ENCODE results near the gene AQP5. TPM values are rescaled to one million over a fixed set of nuclear protein-coding genes. Genes with fewer than 3 reads are reported as not detected.
"Not testable (repeated sequence)": the region's sequence is repeated elsewhere in the genome, so short reads cannot be mapped to it uniquely, and the experiment has no call there.

The AQP5 gene
- total RNA-seq, 2 experiments from 2014 or later = not detected

DNA sequence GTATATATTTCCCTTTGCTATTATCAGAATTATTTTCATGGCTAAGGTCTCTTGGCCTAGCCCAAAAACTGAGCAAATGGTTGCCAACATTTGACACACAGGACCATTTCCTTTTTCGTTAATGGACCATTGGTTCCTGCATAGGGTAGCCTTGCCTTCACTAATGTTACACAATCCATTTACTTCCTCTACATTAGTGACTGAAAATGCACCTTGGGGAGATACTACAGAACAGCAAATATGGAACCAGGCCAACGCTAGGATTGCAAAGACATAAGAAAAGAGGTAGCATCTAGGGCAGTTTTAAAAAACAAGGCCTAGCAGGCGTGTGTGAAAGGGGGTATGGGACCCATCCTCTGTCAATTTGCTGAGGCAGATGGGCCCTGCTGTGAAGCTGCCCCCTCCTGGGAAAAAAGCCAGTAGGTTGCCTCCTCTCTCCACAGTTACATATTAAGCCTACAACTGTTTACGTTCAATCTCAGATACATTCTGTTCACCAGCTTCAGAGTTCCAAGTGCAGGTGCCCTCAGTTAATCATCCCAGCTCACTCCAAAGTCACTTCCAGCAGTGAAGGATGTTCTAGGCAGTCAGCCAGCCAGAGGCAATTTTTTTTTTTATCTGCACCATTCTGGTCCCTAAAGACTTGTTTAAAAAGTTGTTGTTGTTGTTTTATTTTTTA, 26.1 kb downstream of the AQP5 start:
- H3K4me2 ChIP-seq (ENCODE audit: low read length) = no peak overlapping the region
- DNase-seq (ENCODE audit: low spot score) = no peak
- no peak overlapping the region for H3K27ac ChIP-seq (ENCODE audit: low read depth, low read length, poor library complexity, severe bottlenecking)
- no peaks in the 10 kb centered on the region for H4K20me1 ChIP-seq (ENCODE audit: insufficient read depth, low read length)
- no peak overlapping the region for H3K4me3 ChIP-seq (ENCODE audit: low read depth, low read length, poor library complexity, severe bottlenecking)
- no peaks in the 10 kb centered on the region for H3K9me2 ChIP-seq (ENCODE audit: insufficient read depth, low read length)
- intact Hi-C loops (cut with micrococcal nuclease; ENCODE audit: unreplicated experiment) = no loop called here
- no TSS peak for BruUV-seq (replicated peaks)
- no peak for TF ChIP-seq EZH2phosphoT487 (IDR thresholded peaks at IDR 0.05; ENCODE audit: borderline replicate concordance, low read depth, low read length)
- ChIA-PET POLR2A (interaction anchor here (0.7 kb wide), 1 partner anchor 20 kb away, joined by 3 read pairs; no protein-coding TSS in a partner anchor), CTCF (ENCODE audit: unreplicated experiment) (no interaction called here)
- H3K9me3 ChIP-seq (ENCODE audit: low read length) = no peaks in the 10 kb centered on the region
- H2AFZ ChIP-seq (ENCODE audit: low read length) = no peak overlapping the region
- H3K36me3 ChIP-seq (ENCODE audit: insufficient read depth, low read length) = peaks cover 79% of the 10 kb centered on the region
- no peaks in the 10 kb centered on the region for H3K4me1 ChIP-seq (ENCODE audit: insufficient read depth, low read length, poor library complexity, severe bottlenecking)
- H3K79me2 ChIP-seq (ENCODE audit: insufficient read depth, low read depth, low read length) = no peaks in the 10 kb centered on the region

DNA sequence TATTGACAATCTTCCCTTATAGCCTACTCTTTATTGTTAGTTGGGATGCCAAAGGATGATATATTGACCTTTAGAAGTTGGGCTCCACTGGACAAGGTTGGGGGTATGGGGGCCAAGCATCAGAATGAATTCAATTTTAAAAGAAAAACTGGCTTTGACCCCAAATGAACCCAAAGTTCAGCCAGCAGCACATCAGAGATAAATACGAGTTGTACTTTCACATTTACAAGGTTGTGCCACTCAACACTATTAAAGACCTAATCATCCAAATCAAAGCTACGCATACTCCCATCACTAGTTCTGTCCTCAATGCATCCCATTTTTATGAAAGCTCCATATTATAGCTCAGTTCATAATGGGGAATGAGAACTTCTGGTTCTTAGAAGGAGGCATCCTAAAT, 27.7 kb downstream of the AQP5 start:
- TSS peak; percentile 62 for BruUV-seq (replicated peaks)
- H3K9me3 ChIP-seq (ENCODE audit: low read length); H3K4me2 ChIP-seq (ENCODE audit: low read length); H3K27ac ChIP-seq (ENCODE audit: low read depth, low read length, poor library complexity, severe bottlenecking); H3K79me2 ChIP-seq (ENCODE audit: insufficient read depth, low read depth, low read length); H3K9me2 ChIP-seq (ENCODE audit: insufficient read depth, low read length); H3K4me1 ChIP-seq (ENCODE audit: insufficient read depth, low read length, poor library complexity, severe bottlenecking); CTCF ChIA-PET (ENCODE audit: unreplicated experiment); H4K20me1 ChIP-seq (ENCODE audit: insufficient read depth, low read length); H3K4me3 ChIP-seq (ENCODE audit: low read depth, low read length, poor library complexity, severe bottlenecking); H2AFZ ChIP-seq (ENCODE audit: low read length); intact Hi-C loops (cut with micrococcal nuclease; ENCODE audit: unreplicated experiment); DNase-seq (ENCODE audit: low spot score): not testable (repeated sequence)
- H3K36me3 ChIP-seq (ENCODE audit: insufficient read depth, low read length) = peaks cover 93% of the 10 kb centered on the region
- POLR2A ChIA-PET = interaction anchor here (0.7 kb wide), 1 partner anchor 230 kb away, joined by 3 read pairs; no protein-coding TSS in a partner anchor

DNA sequence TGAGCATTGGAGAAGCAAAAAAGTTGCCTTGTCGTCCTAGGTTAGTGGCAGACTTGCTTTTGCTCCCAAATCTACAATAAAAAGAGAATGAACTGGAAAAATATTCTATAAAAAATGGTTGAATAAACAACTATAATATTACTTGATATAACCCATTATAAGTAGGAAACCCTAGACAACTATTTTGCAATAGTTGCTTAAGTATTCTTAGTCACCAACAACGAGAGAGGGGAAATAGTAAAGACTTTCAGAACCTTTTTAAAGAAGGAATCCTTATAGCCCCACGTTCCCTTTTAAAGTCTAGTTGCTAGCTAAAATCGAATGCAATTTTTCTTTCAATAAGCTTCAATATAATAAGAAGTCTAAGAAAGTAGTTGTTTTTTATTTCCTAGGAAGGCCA, 28.6 kb downstream of the AQP5 start:
- TF ChIP-seq, protein P1, sequence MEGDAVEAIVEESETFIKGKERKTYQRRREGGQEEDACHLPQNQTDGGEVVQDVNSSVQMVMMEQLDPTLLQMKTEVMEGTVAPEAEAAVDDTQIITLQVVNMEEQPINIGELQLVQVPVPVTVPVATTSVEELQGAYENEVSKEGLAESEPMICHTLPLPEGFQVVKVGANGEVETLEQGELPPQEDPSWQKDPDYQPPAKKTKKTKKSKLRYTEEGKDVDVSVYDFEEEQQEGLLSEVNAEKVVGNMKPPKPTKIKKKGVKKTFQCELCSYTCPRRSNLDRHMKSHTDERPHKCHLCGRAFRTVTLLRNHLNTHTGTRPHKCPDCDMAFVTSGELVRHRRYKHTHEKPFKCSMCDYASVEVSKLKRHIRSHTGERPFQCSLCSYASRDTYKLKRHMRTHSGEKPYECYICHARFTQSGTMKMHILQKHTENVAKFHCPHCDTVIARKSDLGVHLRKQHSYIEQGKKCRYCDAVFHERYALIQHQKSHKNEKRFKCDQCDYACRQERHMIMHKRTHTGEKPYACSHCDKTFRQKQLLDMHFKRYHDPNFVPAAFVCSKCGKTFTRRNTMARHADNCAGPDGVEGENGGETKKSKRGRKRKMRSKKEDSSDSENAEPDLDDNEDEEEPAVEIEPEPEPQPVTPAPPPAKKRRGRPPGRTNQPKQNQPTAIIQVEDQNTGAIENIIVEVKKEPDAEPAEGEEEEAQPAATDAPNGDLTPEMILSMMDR (conservative IDR thresholded peaks at IDR 0.05; ENCODE audit: low read length) = no peak
- TF ChIP-seq EZH2phosphoT487 (IDR thresholded peaks at IDR 0.05; ENCODE audit: borderline replicate concordance, low read depth, low read length) = no peak
- Histone ChIP-seq H2AFZ (ENCODE audit: low read length) (no peak overlapping the region), H3K9me3 (ENCODE audit: low read length) (no peaks in the 10 kb centered on the region), H3K27ac (ENCODE audit: low read depth, low read length, poor library complexity, severe bottlenecking) (no peak overlapping the region), H3K9me2 (ENCODE audit: insufficient read depth, low read length) (no peaks in the 10 kb centered on the region), H3K4me2 (ENCODE audit: low read length) (no peak overlapping the region), H3K4me1 (ENCODE audit: insufficient read depth, low read length, poor library complexity, severe bottlenecking) (no peaks in the 10 kb centered on the region), H3K36me3 (ENCODE audit: insufficient read depth, low read length) (peaks cover 96% of the 10 kb centered on the region), H4K20me1 (ENCODE audit: insufficient read depth, low read length) (no peaks in the 10 kb centered on the region), H3K4me3 (ENCODE audit: low read depth, low read length, poor library complexity, severe bottlenecking) (no peak overlapping the region), H3K79me2 (ENCODE audit: insufficient read depth, low read depth, low read length) (no peaks in the 10 kb centered on the region)
- BruUV-seq (replicated peaks) = no TSS peak
- ChIA-PET CTCF (ENCODE audit: unreplicated experiment) (no interaction called here), POLR2A (interaction anchor here (0.7 to 1.5 kb wide), 2 partner anchors 9 to 17 kb away, joined by 3 read pairs; no protein-coding TSS in a partner anchor)
- no peak for DNase-seq (ENCODE audit: low spot score)
- intact Hi-C loops (cut with micrococcal nuclease; ENCODE audit: unreplicated experiment) = no loop called here
